GM13976 (cell line): ENCODE data around the gene ZNF524.

ENCODE experiments used
- DNase-seq: peaks from one replicate; pipeline ENCODE4 v3.0.0; 2012; ENCODE audit warnings: low spot score
- in situ Hi-C: fragments of 300-500 bp; cut with MboI; formaldehyde crosslinking; loops from one replicate; pipeline ENCODE4 v1.12.0; 2022; ENCODE audit warnings: low sequenced_read_pairs, mixed read lengths, inconsistent platforms; ENCODE audit not compliant: unreplicated experiment
- TF ChIP-seq, protein P1 (sequence below): IDR thresholded peaks from 2 replicates; pipeline ENCODE4 v1.5.1; 2012; ENCODE audit warnings: borderline replicate concordance, mild to moderate bottlenecking; ENCODE audit not compliant: insufficient read depth; ENCODE audit errors: extremely low read depth, missing control alignments, control extremely low read depth

Gene ZNF524

DNA sequence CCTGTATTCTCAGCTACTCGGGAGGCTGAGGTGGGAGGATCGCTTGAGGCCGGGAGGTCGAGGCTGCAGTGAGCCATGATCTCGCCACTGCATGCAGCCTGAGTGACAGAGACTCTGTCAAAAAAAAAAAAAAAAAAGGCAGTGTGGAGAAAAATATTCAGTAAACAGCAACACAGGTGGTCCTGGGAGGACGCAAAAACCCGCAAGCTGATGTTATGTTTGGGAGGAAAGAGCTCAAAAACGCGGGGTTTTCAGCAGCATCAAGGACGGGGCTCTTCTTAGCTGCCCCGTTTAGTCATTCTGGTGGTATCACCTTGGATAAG is 24.9 kb downstream of the ZNF524 start:
- no peak for DNase-seq
- in situ Hi-C loops, result loop anchor here (5.0 kb wide), 1 partner anchor 108 kb away; no protein-coding TSS in a partner anchor
- TF ChIP-seq, protein P1, sequence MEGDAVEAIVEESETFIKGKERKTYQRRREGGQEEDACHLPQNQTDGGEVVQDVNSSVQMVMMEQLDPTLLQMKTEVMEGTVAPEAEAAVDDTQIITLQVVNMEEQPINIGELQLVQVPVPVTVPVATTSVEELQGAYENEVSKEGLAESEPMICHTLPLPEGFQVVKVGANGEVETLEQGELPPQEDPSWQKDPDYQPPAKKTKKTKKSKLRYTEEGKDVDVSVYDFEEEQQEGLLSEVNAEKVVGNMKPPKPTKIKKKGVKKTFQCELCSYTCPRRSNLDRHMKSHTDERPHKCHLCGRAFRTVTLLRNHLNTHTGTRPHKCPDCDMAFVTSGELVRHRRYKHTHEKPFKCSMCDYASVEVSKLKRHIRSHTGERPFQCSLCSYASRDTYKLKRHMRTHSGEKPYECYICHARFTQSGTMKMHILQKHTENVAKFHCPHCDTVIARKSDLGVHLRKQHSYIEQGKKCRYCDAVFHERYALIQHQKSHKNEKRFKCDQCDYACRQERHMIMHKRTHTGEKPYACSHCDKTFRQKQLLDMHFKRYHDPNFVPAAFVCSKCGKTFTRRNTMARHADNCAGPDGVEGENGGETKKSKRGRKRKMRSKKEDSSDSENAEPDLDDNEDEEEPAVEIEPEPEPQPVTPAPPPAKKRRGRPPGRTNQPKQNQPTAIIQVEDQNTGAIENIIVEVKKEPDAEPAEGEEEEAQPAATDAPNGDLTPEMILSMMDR, result no peak

DNA sequence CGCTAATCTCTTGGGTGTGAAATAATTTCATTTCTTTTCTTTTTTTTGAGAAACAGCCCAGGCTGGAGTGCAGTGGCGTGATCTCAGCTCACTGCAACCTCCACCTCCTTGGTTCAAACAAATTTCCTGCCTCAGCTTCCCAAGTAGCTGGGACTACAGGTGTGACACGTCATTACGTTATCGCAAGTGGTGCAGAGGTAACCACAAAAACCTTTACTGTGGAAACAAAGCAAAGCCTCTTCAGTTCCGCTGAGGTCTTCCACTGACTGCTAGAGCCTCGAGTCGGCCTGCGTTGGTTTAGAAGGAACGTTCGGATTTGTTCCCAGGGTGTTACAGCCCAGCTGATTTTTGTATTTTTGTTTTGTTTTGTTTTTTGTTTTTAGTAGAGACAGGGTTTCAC is 26.3 kb downstream of the ZNF524 start:
- DNase-seq, result no peak
- in situ Hi-C loops, result loop anchor here (5.0 kb wide), 1 partner anchor 109 kb away; no protein-coding TSS in a partner anchor
- TF ChIP-seq, protein P1, result no peak

DNA sequence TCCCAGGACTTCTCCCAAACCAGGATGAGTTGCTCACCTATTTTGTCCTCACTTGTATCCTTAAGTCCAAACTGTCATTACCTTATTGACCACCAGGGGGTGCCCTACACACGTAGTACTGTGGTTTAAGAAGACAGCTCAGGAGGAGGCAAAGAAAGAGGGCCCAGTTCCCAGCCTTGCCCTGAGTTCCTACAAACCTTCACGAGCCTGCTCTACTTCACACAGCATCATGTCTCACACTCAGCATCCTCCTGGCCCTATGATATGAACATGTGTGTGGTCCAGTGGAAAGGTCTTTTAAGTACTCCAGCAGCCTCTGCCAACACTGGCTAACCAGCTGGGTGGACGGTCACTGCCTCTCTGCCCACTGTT is 32.4 kb downstream of the ZNF524 start:
- TF ChIP-seq, protein P1, result peak; percentile 73
- in situ Hi-C loops, result no loop called here

DNA sequence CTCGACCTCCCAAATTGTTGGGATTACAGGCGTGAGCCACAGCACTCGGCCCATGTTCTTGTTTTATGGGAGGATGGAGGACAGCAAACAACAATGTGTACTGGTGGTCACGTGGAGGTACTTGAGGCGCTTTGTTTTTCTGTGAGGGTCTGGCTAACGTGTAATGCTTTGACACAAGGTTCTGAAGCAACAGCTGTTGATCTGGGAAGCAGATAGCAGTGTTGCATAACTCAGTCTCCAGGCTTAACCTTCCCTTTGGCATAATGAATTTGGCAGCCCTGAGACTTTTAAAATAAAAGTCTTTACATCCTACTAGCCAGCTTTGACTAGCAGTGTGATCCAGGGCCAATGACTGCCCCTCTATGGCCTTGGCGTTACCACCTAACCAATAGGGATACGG is 33.8 kb downstream of the ZNF524 start:
- in situ Hi-C loops, result no loop called here
- no peak for DNase-seq
- TF ChIP-seq, protein P1, result no peak

More for the DNA sequence above, 32.4 kb downstream of the ZNF524 start:
- DNase-seq, result peak; percentile 71

DNA sequence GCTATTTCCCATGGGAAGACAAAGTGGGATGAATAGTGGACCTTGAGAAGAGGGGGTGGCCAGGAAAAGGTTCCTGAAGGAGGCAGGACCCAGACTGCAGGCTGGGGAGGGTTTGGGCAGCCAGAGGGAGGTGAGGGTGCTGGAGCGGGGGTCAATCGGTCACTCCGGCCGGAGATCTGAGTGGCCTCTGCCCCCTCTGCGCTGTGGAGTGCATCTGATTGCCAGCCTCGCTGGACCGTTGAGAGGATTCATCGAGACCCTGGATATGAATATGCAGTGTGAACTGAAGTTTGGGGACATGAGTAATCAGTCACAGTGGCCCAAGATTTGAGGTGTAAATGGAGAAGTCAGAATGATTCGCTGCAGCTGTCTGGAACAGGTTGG is 35.2 kb downstream of the ZNF524 start:
- in situ Hi-C loops, result no loop called here
- DNase-seq, result no peak
- TF ChIP-seq, protein P1, result no peak

DNA sequence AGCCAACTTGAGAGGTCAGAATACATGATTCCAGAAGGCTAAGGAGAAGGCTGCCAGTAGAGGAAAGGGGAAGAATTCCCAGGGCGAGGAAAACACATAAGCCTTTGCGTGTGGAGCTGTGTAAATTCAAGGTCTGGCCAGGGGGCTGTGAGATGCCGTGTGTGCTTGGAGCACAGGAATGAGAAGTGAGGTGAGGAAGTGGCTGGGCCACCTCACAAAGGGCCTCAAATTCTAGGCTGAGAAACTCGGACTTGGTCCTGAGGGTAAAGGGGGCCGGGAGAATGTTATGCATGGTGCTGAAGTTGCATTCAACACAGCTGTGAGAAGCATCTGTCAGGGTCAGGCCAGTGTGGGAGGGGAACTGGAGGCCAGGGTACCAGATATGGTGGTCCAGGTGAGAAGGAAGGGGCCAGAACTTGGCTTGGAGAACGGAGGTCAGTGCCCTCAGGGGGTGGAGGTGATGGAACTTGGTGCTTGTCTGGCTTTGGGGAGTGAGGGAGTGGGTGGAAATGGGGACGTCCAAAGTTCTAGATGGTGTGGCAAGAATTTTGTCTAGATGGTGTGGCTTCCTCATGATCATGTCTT is 35.9 kb downstream of the ZNF524 start:
- TF ChIP-seq, protein P1, result no peak
- in situ Hi-C loops, result no loop called here
- DNase-seq, result no peak
